GM23338 (cell line): ENCODE results near the gene SULT1B1. TPM values are rescaled to one million over a fixed set of nuclear protein-coding genes. Genes with fewer than 3 reads are reported as not detected.

ENCODE experiments used
- ATAC-seq: fragments of 200-7000 bp; cut with Tn5 transposase; 3 replicates; pipeline ENCODE4 v1.9.1; 2020
- DNase-seq: peaks from one replicate; pipeline ENCODE4 v3.0.0-alpha.2; 2015; ENCODE audit warnings: low spot score
- H2AFZ ChIP-seq: fragments of 200-600 bp; sonication (generic); 2 replicates; pipeline ENCODE4 v1.8.0; 2016; ENCODE audit warnings: antibody characterized with exemption, mild to moderate bottlenecking, moderate library complexity
- H3F3A ChIP-seq: fragments of 200-600 bp; sonication (generic); replicated peaks from 2 replicates; pipeline ENCODE4 v1.8.0; 2017; ENCODE audit warnings: antibody characterized with exemption, mixed run types, low read depth
- H3K27ac ChIP-seq: fragments of 200-600 bp; sonication (generic); 2 replicates; pipeline ENCODE4 v1.6.1; 2016; ENCODE audit warnings: low read depth
- H3K27me3 ChIP-seq: fragments of 200-600 bp; sonication (generic); 2 replicates; pipeline ENCODE4 v1.8.0; 2016; ENCODE audit warnings: mild to moderate bottlenecking, mixed run types, moderate library complexity; ENCODE audit not compliant: insufficient read depth
- H3K36me3 ChIP-seq: fragments of 200-600 bp; sonication (generic); 2 replicates; pipeline ENCODE4 v1.8.0; 2016; ENCODE audit warnings: mild to moderate bottlenecking; ENCODE audit not compliant: insufficient read depth
- H3K4me1 ChIP-seq: fragments of 200-600 bp; sonication (generic); 2 replicates; pipeline ENCODE4 v1.8.0; 2016; ENCODE audit warnings: mild to moderate bottlenecking, moderate library complexity; ENCODE audit not compliant: insufficient read depth
- H3K4me2 ChIP-seq: fragments of 200-600 bp; sonication (generic); 2 replicates; pipeline ENCODE4 v1.7.1; 2017; ENCODE audit warnings: mixed run types
- H3K4me3 ChIP-seq: fragments of 200-600 bp; sonication (generic); 2 replicates; pipeline ENCODE4 v1.6.1; 2016; ENCODE audit warnings: mixed run types
- H3K79me2 ChIP-seq: fragments of 200-600 bp; sonication (generic); replicated peaks from 2 replicates; pipeline ENCODE4 v1.8.0; 2017; ENCODE audit warnings: mild to moderate bottlenecking; ENCODE audit not compliant: insufficient read depth
- H3K9me2 ChIP-seq: fragments of 200-600 bp; sonication (generic); 2 replicates; pipeline ENCODE4 v1.8.0; 2017; ENCODE audit not compliant: insufficient read depth
- H4K20me1 ChIP-seq: fragments of 200-600 bp; sonication (generic); replicated peaks from 2 replicates; pipeline ENCODE4 v1.8.0; 2017; ENCODE audit warnings: mild to moderate bottlenecking; ENCODE audit not compliant: insufficient read depth
- H3K27ac Mint-ChIP-seq: 2 replicates; pipeline ENCODE4 v1.8.0; 2020; ENCODE audit warnings: inconsistent platforms, mild to moderate bottlenecking, moderate library complexity, mixed read lengths
- H3K27me3 Mint-ChIP-seq: 3 replicates; pipeline ENCODE4 v1.8.0; 2022; ENCODE audit warnings: low read depth, mild to moderate bottlenecking, moderate library complexity, mixed read lengths, inconsistent platforms; ENCODE audit not compliant: insufficient read depth, poor library complexity
- H3K36me3 Mint-ChIP-seq: 3 replicates; pipeline ENCODE4 v1.8.0; 2021; ENCODE audit warnings: low read depth, mild to moderate bottlenecking, inconsistent platforms, moderate library complexity, mixed read lengths
- H3K4me1 Mint-ChIP-seq: 3 replicates; pipeline ENCODE4 v1.8.0; 2020; ENCODE audit warnings: mild to moderate bottlenecking, inconsistent platforms, mixed read lengths
- H3K4me3 Mint-ChIP-seq: 3 replicates; pipeline ENCODE4 v1.8.0; 2021; ENCODE audit warnings: moderate library complexity, mild to moderate bottlenecking, inconsistent platforms, mixed read lengths
- H3K9me3 Mint-ChIP-seq: 3 replicates; pipeline ENCODE4 v1.8.0; 2020; ENCODE audit warnings: moderate library complexity, mild to moderate bottlenecking, inconsistent platforms, mixed read lengths
- CREB1 ChIP-seq: fragments of 250-450 bp; sonication (Bioruptor Pico); IDR thresholded peaks from 2 replicates; pipeline ENCODE4 v1.5.0; 2020; ENCODE audit warnings: low read depth, mild to moderate bottlenecking, moderate library complexity
- CTCF ChIP-seq, 2 experiments: fragments of 200-600 bp in 1 of 2; sonication (generic) in 1 of 2; conservative IDR thresholded peaks; 2 replicates each; pipeline versions ENCODE4 v1.5.1 to v1.6.1; 2016 to 2017; ENCODE audit warnings: antibody characterized with exemption in 2 of 2, low read depth in 2 of 2, mild to moderate bottlenecking in 2 of 2, moderate library complexity in 1 of 2
- ETS1 ChIP-seq: IDR thresholded peaks from 2 replicates; pipeline ENCODE4 v1.6.1; 2016; ENCODE audit warnings: antibody characterized with exemption
- EZH2 ChIP-seq: fragments of 200-600 bp; sonication (generic); IDR thresholded peaks from one replicate; pipeline ENCODE4 v1.8.0; 2017; ENCODE audit warnings: antibody characterized with exemption, mild to moderate bottlenecking, low read depth; ENCODE audit not compliant: unreplicated experiment
- EZH2phosphoT487 ChIP-seq: fragments of 200-600 bp; sonication (generic); IDR thresholded peaks from one replicate; pipeline ENCODE4 v1.8.1; 2018; ENCODE audit warnings: antibody characterized with exemption; ENCODE audit not compliant: unreplicated experiment
- JUNB ChIP-seq: IDR thresholded peaks from one replicate; pipeline ENCODE4 v1.6.1; 2016; ENCODE audit warnings: antibody characterized with exemption; ENCODE audit not compliant: unreplicated experiment
- NANOG ChIP-seq: IDR thresholded peaks from 2 replicates; pipeline ENCODE4 v1.6.1; 2016; ENCODE audit warnings: antibody characterized with exemption, borderline replicate concordance
- POLR2AphosphoS5 ChIP-seq: IDR thresholded peaks from 2 replicates; pipeline ENCODE4 v1.6.1; 2016; ENCODE audit warnings: antibody characterized with exemption, low read depth
- REST ChIP-seq: IDR thresholded peaks from one replicate; pipeline ENCODE4 v1.6.1; 2018; ENCODE audit warnings: antibody characterized with exemption; ENCODE audit not compliant: unreplicated experiment
- STAT1 ChIP-seq: IDR thresholded peaks from one replicate; pipeline ENCODE4 v1.6.1; 2016; ENCODE audit warnings: antibody characterized with exemption; ENCODE audit not compliant: unreplicated experiment
- ZNF114 ChIP-seq: fragments of 250-450 bp; sonication (Bioruptor Pico); IDR thresholded peaks from 2 replicates; pipeline ENCODE4 v1.5.0; 2020; ENCODE audit warnings: mild to moderate bottlenecking, moderate library complexity
- ZNF331 ChIP-seq: fragments of 250-450 bp; sonication (Bioruptor Pico); IDR thresholded peaks from 2 replicates; pipeline ENCODE4 v1.5.0; 2020; ENCODE audit warnings: low read depth, mild to moderate bottlenecking, moderate library complexity
- ZNF462 ChIP-seq: fragments of 250-450 bp; sonication (Bioruptor Pico); IDR thresholded peaks from 2 replicates; pipeline ENCODE4 v1.5.0; 2020; ENCODE audit warnings: mild to moderate bottlenecking, moderate library complexity
- polyA plus RNA-seq: library from polyadenylated mRNA; unstranded; fragments of >200 nt; fragmentation: Nextera tagmentation; extraction: Ambion mirVana; gene quantifications from 2 replicates; pipeline ENCODE4 v1.2.1, GENCODE V29; 2016
- total RNA-seq: library from RNA; depleted of rRNA; stranded (reverse); fragments of >200 nt; shearing (Covaris generic); gene quantifications from 2 replicates; pipeline ENCODE4 v1.2.3, GENCODE V29; 2014

The SULT1B1 gene
- total and polyA plus RNA-seq, 2 experiments from 2014 or later: not detected

- no peak for TF ChIP-seq JUNB
- no peak for TF ChIP-seq ZNF462
- no peak for TF ChIP-seq NANOG
- no peak for TF ChIP-seq ZNF331 (CRISPR knock-in tag)
- no peak for TF ChIP-seq CTCF (conservative IDR thresholded peaks at IDR 0.05; ENCODE audit: low read depth in 2 of 2)
- no peak for TF ChIP-seq STAT1
- no peak for TF ChIP-seq CREB1
- no peak for TF ChIP-seq ETS1
- no peak for TF ChIP-seq EZH2phosphoT487
- TF ChIP-seq POLR2AphosphoS5: no peak
- no peak for TF ChIP-seq ZNF114
- TF ChIP-seq REST: no peak
- no peak for TF ChIP-seq EZH2
- Histone ChIP-seq H4K20me1 (no peaks in the 10 kb centered on the region), H3K27me3 (no peaks in the 10 kb centered on the region), H3K79me2 (no peaks in the 10 kb centered on the region), H3F3A (no peaks in the 10 kb centered on the region), H3K4me1 (no peaks in the 10 kb centered on the region), H3K9me2 (peaks cover 3% of the 10 kb centered on the region), H3K36me3 (no peaks in the 10 kb centered on the region), H2AFZ (no peak overlapping the region), H3K4me3 (no peak overlapping the region), H3K4me2 (no peak overlapping the region), H3K27ac (no peak overlapping the region)
- no peaks in the 10 kb centered on the region for H3K9me3 Mint-ChIP-seq
- ATAC-seq (no peak), DNase-seq (no peak)
- H3K4me1 Mint-ChIP-seq: no peaks in the 10 kb centered on the region
- no peak overlapping the region for H3K27ac Mint-ChIP-seq
- H3K4me3 Mint-ChIP-seq: no peak overlapping the region
- no peaks in the 10 kb centered on the region for H3K27me3 Mint-ChIP-seq
- no peaks in the 10 kb centered on the region for H3K36me3 Mint-ChIP-seq
These were observed 10.6 kb downstream of the SULT1B1 start for GRCh38 chr4:69749771-69750170.
